T-cell (primary cell): ENCODE results near the gene NCAPG. TPM values are rescaled to one million over a fixed set of nuclear protein-coding genes. Genes with fewer than 3 reads are reported as not detected.
"Not testable (repeated sequence)": the region's sequence is repeated elsewhere in the genome, so short reads cannot be mapped to it uniquely, and the experiment has no call there.

Experiments used
- ATAC-seq, 4 experiments: fragments of 200-7000 bp in 3 of 4; fragments of 150-1000 bp in 1 of 4; cut with Tn5 transposase; replicated peaks in 1 of 4; 1 replicate in 3 of 4; 2 replicates in 1 of 4; pipeline ENCODE4 v1.10.0; 2021; ENCODE audit warnings: moderate library complexity in 3 of 4, mild to moderate bottlenecking in 2 of 4, moderate number of reproducible peaks in 1 of 4
- CTCF ChIA-PET, 2 donors: fragments of 300-600 bp; sonication (Branson Sonifier 250); formaldehyde crosslinking; loops; one replicate each; lab custom pipeline; 2022; ENCODE audit warnings: antibody characterized with exemption in 2 of 2; lab: Charles Lee
- POLR2A ChIA-PET, 2 donors: fragments of 300-600 bp; sonication (Branson Sonifier 250); formaldehyde crosslinking; loops; one replicate each; lab custom pipeline; 2022; ENCODE audit warnings: antibody characterized with exemption in 2 of 2; lab: Charles Lee
- DNase-seq, 35 experiments: peaks; one replicate each; pipeline versions ENCODE4 v3.0.0 to v3.0.0-alpha.2; 2013 to 2023
- H3K27ac ChIP-seq: one replicate; pipeline ENCODE4 v1.5.1; 2013; ENCODE audit warnings: low read length
- H3K27me3 ChIP-seq, 2 experiments: replicated peaks in 1 of 2; 1 replicate in 1 of 2; 2 replicates in 1 of 2; pipeline versions ENCODE4 v1.6.1 to v1.7.0; 2013; ENCODE audit warnings: low read length in 1 of 2, mixed read lengths in 1 of 2; ENCODE audit not compliant: control insufficient read depth in 2 of 2, insufficient read depth in 2 of 2; ENCODE audit errors: extremely low read depth in 1 of 2
- H3K36me3 ChIP-seq, 2 donors: 1 replicate in 1 of 2; 2 replicates in 1 of 2; pipeline versions ENCODE4 v1.6.1 to v1.7.0; 2013; ENCODE audit warnings: low read length in 1 of 2; ENCODE audit not compliant: control insufficient read depth in 2 of 2, insufficient read depth in 1 of 2; ENCODE audit errors: extremely low read depth in 1 of 2
- H3K4me1 ChIP-seq, 2 experiments: 1 replicate in 1 of 2; 2 replicates in 1 of 2; pipeline versions ENCODE4 v1.6.1 to v1.7.0; 2013; ENCODE audit warnings: low read length in 2 of 2, mixed read lengths in 1 of 2; ENCODE audit not compliant: insufficient read depth in 2 of 2, control insufficient read depth in 1 of 2; ENCODE audit errors: extremely low read depth in 1 of 2
- H3K4me3 ChIP-seq, 2 donors: 1 replicate in 1 of 2; 2 replicates in 1 of 2; pipeline versions ENCODE4 v1.5.1 to v1.7.0; 2013; ENCODE audit warnings: mild to moderate bottlenecking in 2 of 2, low read length in 1 of 2, moderate library complexity in 1 of 2; ENCODE audit not compliant: control insufficient read depth in 1 of 2; ENCODE audit errors: extremely low read depth in 1 of 2
- H3K9me3 ChIP-seq: 2 replicates; pipeline ENCODE4 v1.7.0; 2013
- H3K27ac Mint-ChIP-seq, 2 donors: one replicate each; pipeline ENCODE4 v1.8.0; 2020 to 2021; ENCODE audit warnings: mild to moderate bottlenecking in 2 of 2, mixed read lengths in 2 of 2
- H3K27me3 Mint-ChIP-seq, 2 donors: one replicate each; pipeline ENCODE4 v1.8.0; 2021 to 2022; ENCODE audit warnings: mixed read lengths in 2 of 2
- H3K36me3 Mint-ChIP-seq: one replicate; pipeline ENCODE4 v1.8.0; 2021; ENCODE audit warnings: mixed read lengths
- H3K4me1 Mint-ChIP-seq, 3 donors: one replicate each; pipeline ENCODE4 v1.8.0; 2020 to 2022; ENCODE audit warnings: mixed read lengths in 3 of 3, mild to moderate bottlenecking in 1 of 3
- H3K4me3 Mint-ChIP-seq, 3 donors: one replicate each; pipeline ENCODE4 v1.8.0; 2020 to 2022; ENCODE audit warnings: mild to moderate bottlenecking in 3 of 3, mixed read lengths in 3 of 3, moderate library complexity in 3 of 3
- H3K9me3 Mint-ChIP-seq, 3 donors: one replicate each; pipeline ENCODE4 v1.8.0; 2020 to 2022; ENCODE audit warnings: mixed read lengths in 3 of 3
- WGBS: methylation state at CpG from one replicate; pipeline ENCODE4 v1.1.5; 2013; ENCODE audit warnings: missing lambda C conversion rate; ENCODE audit not compliant: insufficient coverage; 5-methylcytosine and 5-hydroxymethylcytosine counted together
- total RNA-seq, 35 experiments: library from RNA in 6 of 35; stranded (reverse) in 6 of 35; fragments of 120-200 nt in 1 of 35; gene quantifications; one replicate each; pipeline versions ENCODE4 v1.2.1 to v1.2.4 and lab custom pipeline; 2013 to 2026

Gene NCAPG
- total RNA-seq, 5 donors from 2014 or later (not counting 1 experiment from before 2014, with no cell fraction given), result 0.73 to 1.8 (median 1.5) TPM

GRCh38 chr4:17854036-17854435 lies 43.3 kb downstream of the NCAPG start:
- no peak overlapping the region for H3K4me3 ChIP-seq
- DNase-seq (no peak), ATAC-seq (no peak)
- no peaks in the 10 kb centered on the region for H3K36me3 ChIP-seq
- WGBS, result 100% methylated on average over 1 of the region's 3 CpGs
- Mint-ChIP-seq H3K4me1 (no peaks in the 10 kb centered on the region), H3K9me3 (peaks cover 3 to 5% (median 5%) of the 10 kb centered on the region in 3 donors), H3K27ac (no peak overlapping the region), H3K36me3 (peaks cover 13% of the 10 kb centered on the region), H3K27me3 (no peaks in the 10 kb centered on the region), H3K4me3 (no peak overlapping the region)
- H3K27ac ChIP-seq, result no peak overlapping the region
- ChIA-PET POLR2A (no interaction called here), CTCF (no interaction called here)
- no peaks in the 10 kb centered on the region for H3K4me1 ChIP-seq
- H3K27me3 ChIP-seq, result no peaks in the 10 kb centered on the region
- H3K9me3 ChIP-seq, result no peaks in the 10 kb centered on the region

DNA sequence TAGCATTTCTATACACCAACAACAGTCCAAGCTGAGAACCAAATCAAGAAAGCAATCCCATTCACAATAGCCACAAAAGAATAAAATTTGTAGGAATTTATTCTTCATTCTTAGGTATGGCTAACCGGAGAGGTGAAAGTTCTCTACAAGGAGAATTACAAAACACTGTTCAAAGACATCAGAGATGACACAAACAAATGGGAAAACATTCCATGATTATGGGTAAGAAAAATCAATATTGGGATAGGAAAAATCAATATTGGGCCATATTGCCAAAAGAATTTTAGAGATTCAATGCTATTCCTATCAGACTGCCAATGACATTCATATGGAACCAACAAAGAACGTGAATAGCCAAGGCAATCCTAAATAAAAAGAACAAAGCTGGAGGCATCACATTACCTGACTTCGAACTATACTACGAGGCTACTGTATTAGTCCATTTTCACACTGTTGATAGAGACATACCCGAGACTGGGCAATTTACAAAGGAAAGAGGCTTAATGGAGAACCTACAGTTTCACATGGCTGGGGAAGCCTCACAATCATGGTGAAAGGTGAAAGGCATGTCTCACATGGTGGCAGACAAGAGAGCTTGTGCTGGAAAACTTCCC lies 49.1 kb downstream of the NCAPG start:
- POLR2A ChIA-PET, result no interaction called here
- CTCF ChIA-PET, result no interaction called here
- H3K36me3 ChIP-seq, result no peaks in the 10 kb centered on the region
- no peak overlapping the region for H3K4me3 ChIP-seq
- no peaks in the 10 kb centered on the region for H3K4me1 ChIP-seq
- H3K36me3 Mint-ChIP-seq, result peaks cover 38% of the 10 kb centered on the region
- DNase-seq (no peak), ATAC-seq (no peak)
- H3K9me3 Mint-ChIP-seq, result peaks cover 13 to 23% (median 19%) of the 10 kb centered on the region in 3 donors
- no peak overlapping the region for H3K27ac ChIP-seq
- no peaks in the 10 kb centered on the region for H3K27me3 ChIP-seq
- no peak overlapping the region for H3K4me3 Mint-ChIP-seq
- H3K27me3 Mint-ChIP-seq, result no peaks in the 10 kb centered on the region
- WGBS, result 100% methylated on average over 2 of the region's 5 CpGs
- no peak overlapping the region for H3K27ac Mint-ChIP-seq
- H3K4me1 Mint-ChIP-seq, result no peaks in the 10 kb centered on the region
- H3K9me3 ChIP-seq, result no peaks in the 10 kb centered on the region

DNA sequence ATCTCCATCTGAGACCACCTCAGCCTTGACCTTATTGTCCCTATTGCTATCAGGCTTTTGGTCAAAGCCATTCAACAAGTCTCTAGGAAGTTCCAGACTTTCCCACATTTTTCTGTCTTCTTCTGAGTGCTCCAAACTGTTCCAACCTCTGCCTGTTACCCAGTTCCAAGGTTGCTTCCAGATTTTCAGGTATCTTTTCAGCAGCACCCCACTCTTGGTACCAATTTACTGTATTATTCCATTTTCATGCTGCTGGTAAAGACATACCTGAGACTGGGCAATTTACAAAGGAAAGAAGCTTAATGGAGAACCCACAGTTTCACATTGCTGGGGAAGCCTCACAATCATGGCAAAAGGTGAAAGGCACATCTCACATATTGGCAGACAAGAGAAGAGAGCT lies 51.1 kb downstream of the NCAPG start:
- CTCF ChIA-PET, POLR2A ChIA-PET: not testable (repeated sequence)

GRCh38 chr4:17865866-17866363 lies 55.1 kb downstream of the NCAPG start:
- WGBS, result 91% methylated on average over 1 of the region's 1 CpG
- CTCF ChIA-PET, result no interaction called here
- Histone ChIP-seq H3K9me3 (no peaks in the 10 kb centered on the region), H3K27ac (no peak overlapping the region), H3K4me1 (no peaks in the 10 kb centered on the region), H3K36me3 (no peaks in the 10 kb centered on the region), H3K4me3 (no peak overlapping the region), H3K27me3 (no peaks in the 10 kb centered on the region)
- Mint-ChIP-seq H3K9me3 (peaks cover 10 to 19% (median 13%) of the 10 kb centered on the region in 3 donors), H3K4me3 (no peak overlapping the region), H3K27me3 (no peaks in the 10 kb centered on the region), H3K36me3 (peaks cover 26% of the 10 kb centered on the region), H3K27ac (no peak overlapping the region), H3K4me1 (no peaks in the 10 kb centered on the region)
- POLR2A ChIA-PET, result no interaction called here
- no peak for ATAC-seq
- DNase-seq, result no peak

More for the DNA sequence above, 51.1 kb downstream of the NCAPG start:
- not testable (repeated sequence) for H3K27ac ChIP-seq, H3K27ac Mint-ChIP-seq, H3K4me3 ChIP-seq, H3K4me1 ChIP-seq, H3K27me3 Mint-ChIP-seq, H3K27me3 ChIP-seq, H3K9me3 ChIP-seq, DNase-seq, H3K4me3 Mint-ChIP-seq, H3K36me3 ChIP-seq, H3K4me1 Mint-ChIP-seq, ATAC-seq
- H3K9me3 Mint-ChIP-seq, result peaks cover 13 to 23% (median 19%) of the 10 kb centered on the region in 3 donors
- H3K36me3 Mint-ChIP-seq, result peaks cover 38% of the 10 kb centered on the region

GRCh38 chr4:17866810-17867209 lies 56.0 kb downstream of the NCAPG start:
- Histone ChIP-seq H3K27ac (no peak overlapping the region), H3K4me1 (no peaks in the 10 kb centered on the region), H3K4me3 (no peak overlapping the region), H3K9me3 (no peaks in the 10 kb centered on the region), H3K36me3 (no peaks in the 10 kb centered on the region), H3K27me3 (no peaks in the 10 kb centered on the region)
- WGBS, result no CpG with 5 or more reads among the region's 2 CpGs
- Mint-ChIP-seq H3K36me3 (peaks cover 23% of the 10 kb centered on the region), H3K27ac (no peak overlapping the region), H3K9me3 (peaks cover 6 to 16% (median 11%) of the 10 kb centered on the region in 3 donors), H3K4me3 (no peak overlapping the region), H3K4me1 (no peaks in the 10 kb centered on the region), H3K27me3 (no peaks in the 10 kb centered on the region)
- ATAC-seq (no peak), DNase-seq (no peak)
- ChIA-PET CTCF (no interaction called here), POLR2A (no interaction called here)

DNA sequence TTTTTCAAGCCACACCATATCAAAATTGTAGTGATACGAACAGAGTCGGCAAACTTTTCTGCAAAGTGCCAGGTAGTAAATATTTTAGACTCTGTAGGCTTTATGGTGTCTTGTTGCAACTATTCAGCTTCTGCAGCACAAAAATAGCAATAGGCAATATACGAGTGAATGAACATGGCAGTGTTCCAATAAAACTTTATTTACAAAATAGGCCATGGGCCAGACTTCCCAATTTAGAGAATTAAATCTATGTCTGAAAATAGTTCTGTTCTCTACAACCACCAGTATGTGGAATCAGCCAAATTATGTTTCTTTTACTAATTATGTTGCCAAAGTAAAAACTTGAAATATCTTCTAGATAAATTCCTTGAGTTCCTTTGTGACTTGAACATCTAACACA lies 56.5 kb downstream of the NCAPG start:
- H3K9me3 Mint-ChIP-seq, result peaks cover 1 to 11% (median 6%) of the 10 kb centered on the region in 3 donors
- no peak for DNase-seq
- no peak for ATAC-seq
- CTCF ChIA-PET, result no interaction called here
- H3K4me1 Mint-ChIP-seq, result no peaks in the 10 kb centered on the region
- H3K4me3 Mint-ChIP-seq, result no peak overlapping the region
- H3K36me3 Mint-ChIP-seq, result peaks cover 18% of the 10 kb centered on the region
- H3K36me3 ChIP-seq, result no peaks in the 10 kb centered on the region
- no peaks in the 10 kb centered on the region for H3K4me1 ChIP-seq
- no peak overlapping the region for H3K4me3 ChIP-seq
- POLR2A ChIA-PET, result no interaction called here
- H3K27ac ChIP-seq, result no peak overlapping the region
- no peak overlapping the region for H3K27ac Mint-ChIP-seq
- no peaks in the 10 kb centered on the region for H3K27me3 Mint-ChIP-seq
- WGBS, result no CpG with 5 or more reads among the region's 3 CpGs
- H3K9me3 ChIP-seq, result no peaks in the 10 kb centered on the region
- H3K27me3 ChIP-seq, result no peaks in the 10 kb centered on the region
